Smooth muscle cell (in vitro differentiated cells): ENCODE results near the gene RTKN2. TPM values are rescaled to one million over a fixed set of nuclear protein-coding genes. Genes with fewer than 3 reads are reported as not detected.

Source experiments
- DNase-seq: peaks from one replicate; lab custom pipeline; 2025; ENCODE audit not compliant: unreplicated experiment; lab: John Stamatoyannopoulos, UW
- H2AFZ ChIP-seq: fragments of 200-600 bp; sonication (generic); 2 replicates; pipeline ENCODE4 v1.6.0; 2016; ENCODE audit warnings: antibody characterized with exemption, low read depth, mild to moderate bottlenecking
- H3F3A ChIP-seq: fragments of 200-600 bp; sonication (generic); 2 replicates; pipeline ENCODE4 v1.6.0; 2017; ENCODE audit warnings: antibody characterized with exemption, low read depth
- H3K27ac ChIP-seq: fragments of 200-600 bp; sonication (generic); 2 replicates; pipeline ENCODE4 v1.5.1; 2016; ENCODE audit warnings: low read depth, mild to moderate bottlenecking
- H3K27me3 ChIP-seq: fragments of 200-600 bp; sonication (generic); 2 replicates; pipeline ENCODE4 v1.6.1; 2016; ENCODE audit warnings: low read depth, mild to moderate bottlenecking
- H3K36me3 ChIP-seq: fragments of 200-600 bp; sonication (generic); 2 replicates; pipeline ENCODE4 v1.5.1; 2016; ENCODE audit warnings: low read depth
- H3K4me1 ChIP-seq: fragments of 200-600 bp; sonication (generic); 2 replicates; pipeline ENCODE4 v1.5.1; 2016; ENCODE audit warnings: low read depth
- H3K4me2 ChIP-seq: fragments of 200-600 bp; sonication (generic); 2 replicates; pipeline ENCODE4 v1.6.0; 2016; ENCODE audit warnings: mild to moderate bottlenecking
- H3K4me3 ChIP-seq: fragments of 200-600 bp; sonication (generic); 2 replicates; pipeline ENCODE4 v1.5.1; 2016; ENCODE audit warnings: mild to moderate bottlenecking
- H3K79me2 ChIP-seq: fragments of 200-600 bp; sonication (generic); 2 replicates; pipeline ENCODE4 v1.6.0; 2016; ENCODE audit warnings: low read depth, mild to moderate bottlenecking
- H3K9ac ChIP-seq: fragments of 200-600 bp; sonication (generic); 2 replicates; pipeline ENCODE4 v1.6.0; 2016; ENCODE audit warnings: low read depth
- H3K9me3 ChIP-seq: fragments of 200-600 bp; sonication (generic); replicated peaks from 2 replicates; pipeline ENCODE4 v1.5.1; 2016; ENCODE audit warnings: low read depth
- H4K20me1 ChIP-seq: fragments of 200-600 bp; sonication (generic); 2 replicates; pipeline ENCODE4 v1.6.0; 2016; ENCODE audit warnings: low read depth
- whole genome bisulfite sequencing: methylation state at CpG from one replicate; pipeline ENCODE4 v1.1.7; 2016; ENCODE audit warnings: low lambda C conversion rate; 5-methylcytosine and 5-hydroxymethylcytosine counted together
- polyA plus RNA-seq: library from polyadenylated mRNA; unstranded; fragments of >200 nt; fragmentation: Nextera tagmentation; extraction: Ambion mirVana; gene quantifications from 2 replicates; pipeline ENCODE4 v1.2.1, GENCODE V29; 2016
- total RNA-seq: library from RNA; depleted of rRNA; stranded (reverse); fragments of >200 nt; gene quantifications from 2 replicates; pipeline ENCODE4 v1.2.3, GENCODE V29; 2014
- TF ChIP-seq, protein P1 (sequence below): fragments of 200-600 bp; sonication (generic); IDR thresholded peaks from 2 replicates; pipeline ENCODE4 v1.5.1; 2017; ENCODE audit warnings: borderline replicate concordance, mild to moderate bottlenecking, antibody characterized with exemption; ENCODE audit not compliant: insufficient read depth, poor library complexity, severe bottlenecking

The RTKN2 gene
- total and polyA plus RNA-seq, 2 experiments from 2014 or later: 1.6 to 4.9 TPM

GRCh38 chr10:62238880-62239279 is 29.8 kb downstream of the RTKN2 start:
- Histone ChIP-seq H3K4me2 (no peak overlapping the region), H3K9ac (no peak overlapping the region), H3F3A (peaks cover 13% of the 10 kb centered on the region), H3K4me3 (no peak overlapping the region), H3K79me2 (no peaks in the 10 kb centered on the region), H3K9me3 (no peaks in the 10 kb centered on the region), H2AFZ (no peak overlapping the region), H3K36me3 (no peaks in the 10 kb centered on the region), H3K4me1 (peaks cover 5% of the 10 kb centered on the region), H3K27ac (no peak overlapping the region), H4K20me1 (no peaks in the 10 kb centered on the region), H3K27me3 (no peaks in the 10 kb centered on the region)
- 95% methylated on average over 1 of the region's 1 CpG for WGBS
- no peak for DNase-seq
- TF ChIP-seq, protein P1, sequence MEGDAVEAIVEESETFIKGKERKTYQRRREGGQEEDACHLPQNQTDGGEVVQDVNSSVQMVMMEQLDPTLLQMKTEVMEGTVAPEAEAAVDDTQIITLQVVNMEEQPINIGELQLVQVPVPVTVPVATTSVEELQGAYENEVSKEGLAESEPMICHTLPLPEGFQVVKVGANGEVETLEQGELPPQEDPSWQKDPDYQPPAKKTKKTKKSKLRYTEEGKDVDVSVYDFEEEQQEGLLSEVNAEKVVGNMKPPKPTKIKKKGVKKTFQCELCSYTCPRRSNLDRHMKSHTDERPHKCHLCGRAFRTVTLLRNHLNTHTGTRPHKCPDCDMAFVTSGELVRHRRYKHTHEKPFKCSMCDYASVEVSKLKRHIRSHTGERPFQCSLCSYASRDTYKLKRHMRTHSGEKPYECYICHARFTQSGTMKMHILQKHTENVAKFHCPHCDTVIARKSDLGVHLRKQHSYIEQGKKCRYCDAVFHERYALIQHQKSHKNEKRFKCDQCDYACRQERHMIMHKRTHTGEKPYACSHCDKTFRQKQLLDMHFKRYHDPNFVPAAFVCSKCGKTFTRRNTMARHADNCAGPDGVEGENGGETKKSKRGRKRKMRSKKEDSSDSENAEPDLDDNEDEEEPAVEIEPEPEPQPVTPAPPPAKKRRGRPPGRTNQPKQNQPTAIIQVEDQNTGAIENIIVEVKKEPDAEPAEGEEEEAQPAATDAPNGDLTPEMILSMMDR: no peak

DNA sequence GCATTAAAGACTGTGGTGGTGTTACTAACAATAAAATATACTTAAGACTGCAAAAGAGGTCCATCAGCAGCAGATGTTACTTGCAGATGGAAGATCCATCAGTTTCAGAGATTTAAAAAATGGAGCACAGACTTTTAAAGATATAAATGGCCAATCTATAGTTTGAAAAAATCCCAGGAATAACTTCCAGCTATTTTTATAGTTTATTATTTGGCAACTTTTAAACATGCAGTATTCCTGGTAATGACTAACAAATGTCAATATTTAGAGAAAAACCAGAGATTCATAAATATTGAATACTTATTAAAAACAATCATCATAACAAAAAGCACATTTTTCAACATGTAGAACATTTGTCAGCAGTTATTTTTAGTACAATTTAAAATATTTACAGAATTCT is 30.7 kb downstream of the RTKN2 start:
- Histone ChIP-seq H3K4me3 (no peak overlapping the region), H3K79me2 (no peaks in the 10 kb centered on the region), H3K9me3 (no peaks in the 10 kb centered on the region), H2AFZ (no peak overlapping the region), H3K4me2 (no peak overlapping the region), H3K36me3 (no peaks in the 10 kb centered on the region), H3K9ac (no peak overlapping the region), H4K20me1 (no peaks in the 10 kb centered on the region), H3K27ac (no peak overlapping the region), H3F3A (peaks cover 4% of the 10 kb centered on the region), H3K27me3 (no peaks in the 10 kb centered on the region), H3K4me1 (no peaks in the 10 kb centered on the region)
- DNase-seq: no peak
- TF ChIP-seq, protein P1: no peak

GRCh38 chr10:62237506-62237905 is 31.1 kb downstream of the RTKN2 start:
- Histone ChIP-seq H3K27ac (no peak overlapping the region), H3K4me1 (no peaks in the 10 kb centered on the region), H3K4me2 (no peak overlapping the region), H3K9ac (no peak overlapping the region), H3F3A (peaks cover 2% of the 10 kb centered on the region), H2AFZ (no peak overlapping the region), H3K79me2 (no peaks in the 10 kb centered on the region), H3K4me3 (no peak overlapping the region), H3K27me3 (no peaks in the 10 kb centered on the region), H4K20me1 (no peaks in the 10 kb centered on the region), H3K36me3 (no peaks in the 10 kb centered on the region), H3K9me3 (no peaks in the 10 kb centered on the region)
- no peak for DNase-seq
- 97% methylated on average over 2 of the region's 2 CpGs for WGBS
- TF ChIP-seq, protein P1: no peak

- no peak overlapping the region for H3K9ac ChIP-seq
- TF ChIP-seq, protein P1: no peak
- H3K4me3 ChIP-seq: no peak overlapping the region
- DNase-seq: no peak
- no peaks in the 10 kb centered on the region for H3K27me3 ChIP-seq
- peak overlapping the region; percentile 45 for H2AFZ ChIP-seq
- no peaks in the 10 kb centered on the region for H3F3A ChIP-seq
- H3K27ac ChIP-seq: no peak overlapping the region
- no peaks in the 10 kb centered on the region for H3K79me2 ChIP-seq
- peak overlapping the region; percentile 45 for H3K4me2 ChIP-seq
- no peaks in the 10 kb centered on the region for H3K4me1 ChIP-seq
- no peaks in the 10 kb centered on the region for H3K9me3 ChIP-seq
- WGBS: 90% methylated on average over 2 of the region's 2 CpGs
- no peaks in the 10 kb centered on the region for H4K20me1 ChIP-seq
- no peaks in the 10 kb centered on the region for H3K36me3 ChIP-seq
Measured at GRCh38 chr10:62234077-62234605, 34.5 kb downstream of the RTKN2 start.
